DOHH2 (cell line): ENCODE results near the gene OGFOD2.

Experiments
- CTCF ChIP-seq: fragments of 200-600 bp; sonication (generic); IDR thresholded peaks from one replicate; pipeline ENCODE4 v1.5.1; 2014; ENCODE audit warnings: antibody characterized with exemption, mild to moderate bottlenecking, low read depth, low read length; ENCODE audit not compliant: poor library complexity, severe bottlenecking
- EZH2phosphoT487 ChIP-seq: fragments of 200-600 bp; sonication (generic); IDR thresholded peaks from 2 replicates; pipeline ENCODE4 v1.6.1; 2017; ENCODE audit warnings: borderline replicate concordance, mild to moderate bottlenecking, antibody characterized with exemption, low read length, moderate library complexity, mixed read lengths

GRCh38 chr12:123006977-123007376 lies 31.9 kb downstream of the OGFOD2 start:
- no peak for TF ChIP-seq CTCF
- TF ChIP-seq EZH2phosphoT487 = no peak
